ENCODE data around the gene LCE3E. TPM values are rescaled to one million over a fixed set of nuclear protein-coding genes. Genes with fewer than 3 reads are reported as not detected.
A peak's percentile ranks its signal among the peaks of the same experiment; 100 is the strongest.

LCE3E gene
- total and polyA plus RNA-seq, 5 donors from 2014 or later: not detected

GRCh38 chr1:152535774-152536173 is 30.8 kb downstream of the LCE3E start:
- Mint-ChIP-seq H3K4me3 (no peak overlapping the region), H3K9me3 (peaks cover 0 to 2% (median 0%) of the 10 kb centered on the region in 7 donors), H3K36me3 (no peaks in the 10 kb centered on the region), H3K4me1 (no peaks in the 10 kb centered on the region), H3K27ac (no peak overlapping the region), H3K27me3 (peaks cover 10% of the 10 kb centered on the region)
- Histone ChIP-seq H3K36me3 (ENCODE audit: control insufficient read depth, insufficient read depth, low read length) (no peaks in the 10 kb centered on the region), H3K4me3 (ENCODE audit: low read depth, low read length) (no peak overlapping the region), H3K27me3 (ENCODE audit: control insufficient read depth, insufficient read depth, low read length) (peaks cover 2% of the 10 kb centered on the region), H3K4me1 (ENCODE audit: control insufficient read depth, insufficient read depth, low read length, poor library complexity, severe bottlenecking) (no peaks in the 10 kb centered on the region), H3K9me3 (ENCODE audit: control insufficient read depth in 2 of 2, low read length in 2 of 2) (no peaks in the 10 kb centered on the region), H3K27ac (ENCODE audit: insufficient read depth, low read length, poor library complexity, severe bottlenecking) (no peak overlapping the region)
- no peak for DNase-seq
- ATAC-seq (ENCODE audit: low read depth in 2 of 2): no peak

- no peaks in the 10 kb centered on the region for H3K36me3 Mint-ChIP-seq
- no peak overlapping the region for H3K4me3 ChIP-seq (ENCODE audit: low read depth, low read length)
- H3K4me3 Mint-ChIP-seq: no peak overlapping the region
- no peaks in the 10 kb centered on the region for H3K4me1 Mint-ChIP-seq
- H3K36me3 ChIP-seq (ENCODE audit: control insufficient read depth, insufficient read depth, low read length): no peaks in the 10 kb centered on the region
- peaks cover 2% of the 10 kb centered on the region for H3K27me3 ChIP-seq (ENCODE audit: control insufficient read depth, insufficient read depth, low read length)
- no peak overlapping the region for H3K27ac ChIP-seq (ENCODE audit: insufficient read depth, low read length, poor library complexity, severe bottlenecking)
- H3K27me3 Mint-ChIP-seq: peaks cover 15% of the 10 kb centered on the region
- no peak for ATAC-seq (ENCODE audit: low read depth in 2 of 2)
- H3K9me3 ChIP-seq (ENCODE audit: control insufficient read depth in 2 of 2, low read length in 2 of 2): no peaks in the 10 kb centered on the region
- H3K9me3 Mint-ChIP-seq: peaks cover 0 to 4% (median 0%) of the 10 kb centered on the region in 7 donors
- H3K4me1 ChIP-seq (ENCODE audit: control insufficient read depth, insufficient read depth, low read length, poor library complexity, severe bottlenecking): no peaks in the 10 kb centered on the region
- DNase-seq: peak in 1 of 3 donors; percentile 39
- no peak overlapping the region for H3K27ac Mint-ChIP-seq
Measured at GRCh38 chr1:152533327-152533938, 33.1 kb downstream of the LCE3E start.

GRCh38 chr1:152525080-152525641 is 41.4 kb downstream of the LCE3E start:
- no peak overlapping the region for H3K27ac Mint-ChIP-seq
- ATAC-seq (ENCODE audit: low read depth in 2 of 2): no peak
- peaks cover 0 to 7% (median 2%) of the 10 kb centered on the region in 7 donors for H3K9me3 Mint-ChIP-seq

GRCh38 chr1:152520561-152521090 is 46.0 kb downstream of the LCE3E start:
- Histone ChIP-seq H3K9me3 (ENCODE audit: control insufficient read depth in 2 of 2, low read length in 2 of 2) (no peaks in the 10 kb centered on the region), H3K36me3 (ENCODE audit: control insufficient read depth, insufficient read depth, low read length) (no peaks in the 10 kb centered on the region), H3K27ac (ENCODE audit: insufficient read depth, low read length, poor library complexity, severe bottlenecking) (no peak overlapping the region), H3K27me3 (ENCODE audit: control insufficient read depth, insufficient read depth, low read length) (peaks cover 34% of the 10 kb centered on the region), H3K4me1 (ENCODE audit: control insufficient read depth, insufficient read depth, low read length, poor library complexity, severe bottlenecking) (no peaks in the 10 kb centered on the region), H3K4me3 (ENCODE audit: low read depth, low read length) (no peak overlapping the region)
- H3K4me3 Mint-ChIP-seq: no peak overlapping the region
- H3K4me1 Mint-ChIP-seq: no peaks in the 10 kb centered on the region
- no peaks in the 10 kb centered on the region for H3K36me3 Mint-ChIP-seq
- H3K27me3 Mint-ChIP-seq: peaks cover 17% of the 10 kb centered on the region
- DNase-seq (no peak), ATAC-seq (ENCODE audit: low read depth in 2 of 2) (no peak)
- peaks cover 0 to 2% (median 0%) of the 10 kb centered on the region in 7 donors for H3K9me3 Mint-ChIP-seq
- no peak overlapping the region for H3K27ac Mint-ChIP-seq

More at GRCh38 chr1:152525080-152525641, 41.4 kb downstream of the LCE3E start:
- Mint-ChIP-seq H3K27me3 (peaks cover 7% of the 10 kb centered on the region), H3K36me3 (no peaks in the 10 kb centered on the region), H3K4me1 (no peaks in the 10 kb centered on the region), H3K4me3 (no peak overlapping the region)
- DNase-seq: no peak
- no peaks in the 10 kb centered on the region for H3K4me1 ChIP-seq (ENCODE audit: control insufficient read depth, insufficient read depth, low read length, poor library complexity, severe bottlenecking)
- H3K36me3 ChIP-seq (ENCODE audit: control insufficient read depth, insufficient read depth, low read length): no peaks in the 10 kb centered on the region
- H3K4me3 ChIP-seq (ENCODE audit: low read depth, low read length): no peak overlapping the region
- H3K9me3 ChIP-seq (ENCODE audit: control insufficient read depth in 2 of 2, low read length in 2 of 2): no peaks in the 10 kb centered on the region
- peaks cover 16% of the 10 kb centered on the region for H3K27me3 ChIP-seq (ENCODE audit: control insufficient read depth, insufficient read depth, low read length)
- H3K27ac ChIP-seq (ENCODE audit: insufficient read depth, low read length, poor library complexity, severe bottlenecking): no peak overlapping the region

GRCh38 chr1:152519851-152520250 is 46.7 kb downstream of the LCE3E start:
- Histone ChIP-seq H3K27me3 (ENCODE audit: control insufficient read depth, insufficient read depth, low read length) (peaks cover 34% of the 10 kb centered on the region), H3K4me1 (ENCODE audit: control insufficient read depth, insufficient read depth, low read length, poor library complexity, severe bottlenecking) (no peaks in the 10 kb centered on the region), H3K36me3 (ENCODE audit: control insufficient read depth, insufficient read depth, low read length) (no peaks in the 10 kb centered on the region), H3K27ac (ENCODE audit: insufficient read depth, low read length, poor library complexity, severe bottlenecking) (no peak overlapping the region), H3K4me3 (ENCODE audit: low read depth, low read length) (no peak overlapping the region), H3K9me3 (ENCODE audit: control insufficient read depth in 2 of 2, low read length in 2 of 2) (no peaks in the 10 kb centered on the region)
- Mint-ChIP-seq H3K9me3 (peaks cover 0 to 3% (median 0%) of the 10 kb centered on the region in 7 donors), H3K27me3 (peaks cover 18% of the 10 kb centered on the region), H3K36me3 (no peaks in the 10 kb centered on the region), H3K4me1 (peaks cover 0 to 2% (median 0%) of the 10 kb centered on the region in 4 donors), H3K4me3 (no peak overlapping the region), H3K27ac (no peak overlapping the region)
- ATAC-seq (ENCODE audit: low read depth in 2 of 2) (no peak), DNase-seq (no peak)

DNA sequence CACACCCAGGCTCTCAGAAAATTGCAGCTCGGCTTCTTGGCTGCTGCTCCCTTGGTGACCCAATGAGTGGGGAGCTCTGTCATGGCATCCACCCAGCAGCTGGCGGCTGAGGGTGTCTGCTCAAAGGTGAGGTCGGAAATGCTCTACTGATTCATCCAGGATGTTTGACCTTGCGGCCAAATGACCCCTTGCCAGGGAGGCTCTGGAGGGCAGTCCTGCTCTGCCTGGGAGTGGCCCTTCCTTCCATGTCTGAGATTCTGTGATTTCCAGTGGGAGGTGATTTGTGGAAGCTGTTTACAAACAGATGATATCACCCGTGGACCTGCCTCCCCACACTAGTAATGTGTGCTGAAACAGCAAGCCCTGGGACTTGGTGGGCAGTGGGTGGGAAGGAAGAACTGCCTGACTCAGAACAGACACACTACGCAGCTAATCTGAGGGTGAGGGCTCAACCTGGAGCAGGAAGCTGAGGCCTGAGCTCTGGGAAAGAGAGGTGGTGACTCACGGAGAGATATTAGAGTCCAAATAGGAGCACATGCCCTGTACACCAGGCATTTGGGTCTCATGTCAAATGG is 49.3 kb downstream of the LCE3E start:
- H3K27me3 Mint-ChIP-seq: peaks cover 39% of the 10 kb centered on the region
- H3K27ac Mint-ChIP-seq: no peak overlapping the region
- H3K9me3 Mint-ChIP-seq: peaks cover 0 to 2% (median 0%) of the 10 kb centered on the region in 7 donors
- Histone ChIP-seq H3K4me1 (ENCODE audit: control insufficient read depth, insufficient read depth, low read length, poor library complexity, severe bottlenecking) (no peaks in the 10 kb centered on the region), H3K4me3 (ENCODE audit: low read depth, low read length) (no peak overlapping the region), H3K9me3 (ENCODE audit: control insufficient read depth in 2 of 2, low read length in 2 of 2) (no peaks in the 10 kb centered on the region), H3K27me3 (ENCODE audit: control insufficient read depth, insufficient read depth, low read length) (peaks cover 44% of the 10 kb centered on the region), H3K27ac (ENCODE audit: insufficient read depth, low read length, poor library complexity, severe bottlenecking) (no peak overlapping the region), H3K36me3 (ENCODE audit: control insufficient read depth, insufficient read depth, low read length) (no peaks in the 10 kb centered on the region)
- ATAC-seq (ENCODE audit: low read depth in 2 of 2) (no peak), DNase-seq (no peak)
- H3K4me1 Mint-ChIP-seq: peaks cover 0 to 6% (median 1%) of the 10 kb centered on the region in 4 donors
- no peak overlapping the region for H3K4me3 Mint-ChIP-seq
- H3K36me3 Mint-ChIP-seq: no peaks in the 10 kb centered on the region

GRCh38 chr1:152516082-152516481 is 50.5 kb downstream of the LCE3E start:
- Mint-ChIP-seq H3K9me3 (peaks cover 0 to 2% (median 0%) of the 10 kb centered on the region in 7 donors), H3K4me3 (no peak overlapping the region), H3K36me3 (no peaks in the 10 kb centered on the region), H3K4me1 (peaks cover 0 to 6% (median 1%) of the 10 kb centered on the region in 4 donors), H3K27ac (no peak overlapping the region), H3K27me3 (peaks cover 47% of the 10 kb centered on the region)
- no peak for DNase-seq
- H3K27me3 ChIP-seq (ENCODE audit: control insufficient read depth, insufficient read depth, low read length): peaks cover 41% of the 10 kb centered on the region
- H3K9me3 ChIP-seq (ENCODE audit: control insufficient read depth in 2 of 2, low read length in 2 of 2): no peaks in the 10 kb centered on the region
- ATAC-seq (ENCODE audit: low read depth in 2 of 2): no peak
- no peak overlapping the region for H3K4me3 ChIP-seq (ENCODE audit: low read depth, low read length)
- H3K27ac ChIP-seq (ENCODE audit: insufficient read depth, low read length, poor library complexity, severe bottlenecking): no peak overlapping the region
- no peaks in the 10 kb centered on the region for H3K4me1 ChIP-seq (ENCODE audit: control insufficient read depth, insufficient read depth, low read length, poor library complexity, severe bottlenecking)
- no peaks in the 10 kb centered on the region for H3K36me3 ChIP-seq (ENCODE audit: control insufficient read depth, insufficient read depth, low read length)

All from CD4-positive, CD25-positive, alpha-beta regulatory T cell (primary cell).